GM21576 (cell line): ENCODE data around the gene A2ML1.
"Not testable (repeated sequence)": the region's sequence is repeated elsewhere in the genome, so short reads cannot be mapped to it uniquely, and the experiment has no call there.

ENCODE experiments used
- ATAC-seq: cut with Tn5 transposase; IDR thresholded peaks from one replicate; pipeline ENCODE4 v1.9.1; 2021; ENCODE audit warnings: mild to moderate bottlenecking, moderate library complexity; ENCODE audit not compliant: unreplicated experiment

The A2ML1 gene

GRCh38 chr12:8904665-8905064 lies 82.2 kb downstream of the A2ML1 start:
- ATAC-seq: no peak

GRCh38 chr12:8905546-8905945 lies 83.1 kb downstream of the A2ML1 start:
- no peak for ATAC-seq

GRCh38 chr12:8906266-8907180 lies 84.1 kb downstream of the A2ML1 start:
- ATAC-seq: no peak

- ATAC-seq: no peak
Observed at GRCh38 chr12:8907513-8907912, 85.1 kb downstream of the A2ML1 start.

GRCh38 chr12:8909752-8910151 lies 87.3 kb downstream of the A2ML1 start:
- ATAC-seq: no peak

GRCh38 chr12:8911606-8912268 lies 89.3 kb downstream of the A2ML1 start:
- no peak for ATAC-seq

GRCh38 chr12:8912914-8913313 lies 90.5 kb downstream of the A2ML1 start:
- ATAC-seq: no peak

- ATAC-seq: no peak
Observed at GRCh38 chr12:8913702-8914032, 91.2 kb downstream of the A2ML1 start.

GRCh38 chr12:8914033-8914715 lies 91.8 kb downstream of the A2ML1 start, which contains the start of gene PHC1:
TSS of gene PHC1 (plus strand) at chr12:8914509. CDS start at chr12:8917678, 3,169 bp downstream.
- ATAC-seq: peak; percentile 61

- ATAC-seq: peak; percentile 66
Observed at GRCh38 chr12:8914716-8915526, 92.5 kb downstream of the A2ML1 start.

GRCh38 chr12:8916154-8916553 lies 93.7 kb downstream of the A2ML1 start:
- ATAC-seq: no peak

- no peak for ATAC-seq
Observed at GRCh38 chr12:8917031-8917430, 94.6 kb downstream of the A2ML1 start.

GRCh38 chr12:8917751-8918150 lies 95.3 kb downstream of the A2ML1 start:
- no peak for ATAC-seq

- not testable (repeated sequence) for ATAC-seq
Observed at GRCh38 chr12:8919643-8920042, 97.2 kb downstream of the A2ML1 start.

GRCh38 chr12:8922544-8922943 lies 100.1 kb downstream of the A2ML1 start:
- no peak for ATAC-seq
